Loucy (cell line): ENCODE results near the gene TNFRSF13B.

Source experiments
- H2AFZ ChIP-seq: fragments of 200-600 bp; sonication (generic); 2 replicates; pipeline ENCODE4 v1.6.0; 2016; ENCODE audit warnings: antibody characterized with exemption, mild to moderate bottlenecking, low read length, moderate library complexity
- H3F3A ChIP-seq: fragments of 200-600 bp; 2 replicates; pipeline ENCODE4 v1.6.0; 2016; ENCODE audit warnings: antibody characterized with exemption, low read depth, mild to moderate bottlenecking
- H3K27me3 ChIP-seq: fragments of 200-600 bp; sonication (generic); 2 replicates; pipeline ENCODE4 v1.6.1; 2014; ENCODE audit warnings: low read length, mild to moderate bottlenecking; ENCODE audit not compliant: insufficient read depth, poor library complexity, severe bottlenecking
- H3K36me3 ChIP-seq: fragments of 200-600 bp; sonication (generic); 2 replicates; pipeline ENCODE4 v1.6.1; 2016; ENCODE audit warnings: low read length; ENCODE audit not compliant: insufficient read depth
- H3K4me1 ChIP-seq: fragments of 200-600 bp; sonication (generic); 2 replicates; pipeline ENCODE4 v1.5.1; 2014; ENCODE audit warnings: low read length, mild to moderate bottlenecking; ENCODE audit not compliant: insufficient read depth, poor library complexity, severe bottlenecking
- H3K4me2 ChIP-seq: fragments of 200-600 bp; sonication (generic); 2 replicates; pipeline ENCODE4 v1.6.0; 2014; ENCODE audit warnings: antibody characterized with exemption, low read length, low read depth, mild to moderate bottlenecking; ENCODE audit not compliant: poor library complexity, severe bottlenecking
- H3K4me3 ChIP-seq: fragments of 200-600 bp; sonication (generic); 2 replicates; pipeline ENCODE4 v1.5.1; 2014; ENCODE audit warnings: low read length, mild to moderate bottlenecking, mixed read lengths; ENCODE audit not compliant: poor library complexity, severe bottlenecking
- H3K79me2 ChIP-seq: fragments of 200-600 bp; sonication (generic); 2 replicates; pipeline ENCODE4 v1.6.1; 2014; ENCODE audit warnings: low read length; ENCODE audit not compliant: insufficient read depth
- H3K9ac ChIP-seq: fragments of 200-600 bp; sonication (generic); 2 replicates; pipeline ENCODE4 v1.6.0; 2014; ENCODE audit warnings: mild to moderate bottlenecking, low read depth, low read length, moderate library complexity; ENCODE audit not compliant: poor library complexity, severe bottlenecking
- H3K9me2 ChIP-seq: fragments of 200-600 bp; sonication (generic); replicated peaks from 2 replicates; pipeline ENCODE4 v1.6.1; 2016; ENCODE audit warnings: low read depth, low read length, mixed read lengths
- H3K9me3 ChIP-seq: fragments of 200-600 bp; sonication (generic); 2 replicates; pipeline ENCODE4 v1.6.1; 2014; ENCODE audit warnings: mild to moderate bottlenecking, antibody characterized with exemption, low read length, low read depth; ENCODE audit not compliant: insufficient read depth
- H4K20me1 ChIP-seq: fragments of 200-600 bp; sonication (generic); 2 replicates; pipeline ENCODE4 v1.6.0; 2014; ENCODE audit warnings: antibody characterized with exemption, low read length, mild to moderate bottlenecking; ENCODE audit not compliant: insufficient read depth, poor library complexity, severe bottlenecking
- EZH2phosphoT487 ChIP-seq: fragments of 200-600 bp; IDR thresholded peaks from 2 replicates; pipeline ENCODE4 v1.6.1; 2018; ENCODE audit warnings: antibody characterized with exemption, mild to moderate bottlenecking, moderate library complexity, borderline replicate concordance
- TF ChIP-seq, protein P1 (sequence below): fragments of 200-600 bp; sonication (generic); conservative IDR thresholded peaks from 2 replicates; pipeline ENCODE4 v1.5.1; 2014; ENCODE audit warnings: mild to moderate bottlenecking, antibody characterized with exemption, low read length

TNFRSF13B gene

DNA sequence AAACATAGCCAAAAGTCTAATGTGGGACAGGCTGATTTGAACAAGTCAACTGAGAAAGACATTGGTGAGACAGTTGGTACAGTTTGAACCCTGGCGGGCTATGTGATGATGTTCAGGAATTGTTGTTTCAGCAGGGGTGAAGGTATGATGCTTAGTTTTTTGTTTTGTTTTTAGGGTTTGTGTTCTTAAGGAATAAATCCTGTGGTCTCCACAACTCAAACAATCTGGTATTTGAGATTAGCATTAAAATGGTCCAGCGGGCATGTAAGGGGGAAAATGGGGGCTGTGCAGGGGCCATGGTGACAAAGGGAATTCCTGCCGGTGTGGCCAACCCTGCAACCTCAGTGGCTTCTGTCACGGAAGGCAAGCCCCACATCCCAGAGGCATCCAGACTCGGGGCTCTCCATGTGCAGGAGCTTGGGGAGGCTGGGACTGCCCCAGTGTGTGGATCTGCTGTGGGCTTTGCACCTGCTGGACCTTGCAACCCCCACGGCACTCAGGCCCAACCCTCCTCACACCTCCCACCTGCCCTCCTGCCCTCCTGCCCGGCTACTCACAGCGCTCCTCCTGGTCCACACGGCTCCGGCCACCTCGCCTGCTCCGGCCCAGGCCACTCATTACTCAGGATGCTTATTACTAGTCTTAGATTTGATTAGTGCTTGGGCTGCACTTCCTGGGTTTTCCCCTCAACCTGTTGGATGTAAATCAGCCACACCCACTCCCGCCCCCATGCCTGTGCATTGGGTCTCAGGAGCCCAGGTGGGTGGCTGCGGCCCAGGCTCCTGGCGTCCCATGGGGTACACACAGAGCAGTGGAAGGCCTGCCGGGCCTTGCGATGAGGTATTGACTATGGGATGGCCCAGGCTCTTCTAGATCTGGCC is at the start of gene TNFRSF13B:
Gene TNFRSF13B, minus strand, starts transcription at position 661 of the 881 bp plus-strand sequence. Its CDS starts 43 bp downstream, at position 618.
- H3K9me3 ChIP-seq, result no peaks in the 10 kb centered on the region
- H3K79me2 ChIP-seq, result no peaks in the 10 kb centered on the region
- no peak within 1 kb of the TSS for H3K9ac ChIP-seq
- H3K4me3 ChIP-seq, result no peak within 1 kb of the TSS
- H3K4me1 ChIP-seq, result no peaks in the 10 kb centered on the region
- TF ChIP-seq, protein P1, sequence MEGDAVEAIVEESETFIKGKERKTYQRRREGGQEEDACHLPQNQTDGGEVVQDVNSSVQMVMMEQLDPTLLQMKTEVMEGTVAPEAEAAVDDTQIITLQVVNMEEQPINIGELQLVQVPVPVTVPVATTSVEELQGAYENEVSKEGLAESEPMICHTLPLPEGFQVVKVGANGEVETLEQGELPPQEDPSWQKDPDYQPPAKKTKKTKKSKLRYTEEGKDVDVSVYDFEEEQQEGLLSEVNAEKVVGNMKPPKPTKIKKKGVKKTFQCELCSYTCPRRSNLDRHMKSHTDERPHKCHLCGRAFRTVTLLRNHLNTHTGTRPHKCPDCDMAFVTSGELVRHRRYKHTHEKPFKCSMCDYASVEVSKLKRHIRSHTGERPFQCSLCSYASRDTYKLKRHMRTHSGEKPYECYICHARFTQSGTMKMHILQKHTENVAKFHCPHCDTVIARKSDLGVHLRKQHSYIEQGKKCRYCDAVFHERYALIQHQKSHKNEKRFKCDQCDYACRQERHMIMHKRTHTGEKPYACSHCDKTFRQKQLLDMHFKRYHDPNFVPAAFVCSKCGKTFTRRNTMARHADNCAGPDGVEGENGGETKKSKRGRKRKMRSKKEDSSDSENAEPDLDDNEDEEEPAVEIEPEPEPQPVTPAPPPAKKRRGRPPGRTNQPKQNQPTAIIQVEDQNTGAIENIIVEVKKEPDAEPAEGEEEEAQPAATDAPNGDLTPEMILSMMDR, result no peak
- TF ChIP-seq EZH2phosphoT487, result no peak
- H3K27me3 ChIP-seq, result no peaks in the 10 kb centered on the region
- H2AFZ ChIP-seq, result no peak within 1 kb of the TSS
- H3F3A ChIP-seq, result no peaks in the 10 kb centered on the region
- no peak within 1 kb of the TSS for H3K4me2 ChIP-seq
- no peaks in the 10 kb centered on the region for H3K9me2 ChIP-seq
- no peaks in the 10 kb centered on the region for H4K20me1 ChIP-seq
- no peaks in the 10 kb centered on the region for H3K36me3 ChIP-seq

DNA sequence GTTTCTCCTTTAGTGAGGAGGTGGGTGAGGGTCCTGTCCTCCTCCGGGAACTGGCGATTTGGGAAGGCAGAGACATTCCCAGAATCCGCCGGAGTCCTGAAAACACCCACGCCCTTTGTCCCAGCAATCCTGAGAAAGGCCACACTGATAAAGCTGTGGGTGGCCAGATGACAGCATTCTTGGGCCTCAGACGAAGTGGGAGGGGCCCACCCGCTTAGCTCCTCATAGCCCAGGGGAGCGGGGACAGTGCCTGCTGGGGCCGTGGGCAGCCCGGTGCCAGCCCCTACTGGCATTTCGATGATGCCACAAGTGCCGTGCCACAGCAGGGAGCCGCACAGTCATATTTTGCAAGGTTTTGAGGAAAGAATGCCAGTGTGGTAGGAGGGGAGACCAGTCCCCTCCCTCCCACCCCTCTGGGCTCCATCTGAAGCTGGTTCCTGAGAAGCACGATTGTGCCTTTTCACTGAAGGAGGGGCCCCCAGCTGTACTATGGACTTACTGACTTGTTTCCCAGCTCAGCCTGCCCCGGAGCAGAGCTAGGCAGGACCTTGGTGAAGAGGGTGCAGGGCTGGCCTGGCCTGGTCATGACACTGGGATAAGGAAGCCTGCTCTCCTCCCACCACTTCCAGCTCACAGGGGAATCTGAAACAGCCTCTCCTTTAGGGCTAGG is 49.4 kb upstream of the TNFRSF13B start:
- Histone ChIP-seq H4K20me1 (no peaks in the 10 kb centered on the region), H3K9me3 (no peaks in the 10 kb centered on the region), H2AFZ (no peak overlapping the region), H3K36me3 (no peaks in the 10 kb centered on the region), H3K79me2 (no peaks in the 10 kb centered on the region), H3K4me1 (peaks cover 22% of the 10 kb centered on the region), H3F3A (no peaks in the 10 kb centered on the region), H3K27me3 (no peaks in the 10 kb centered on the region), H3K9ac (no peak overlapping the region), H3K4me3 (no peak overlapping the region), H3K4me2 (no peak overlapping the region), H3K9me2 (no peaks in the 10 kb centered on the region)
- TF ChIP-seq, protein P1, result no peak
- no peak for TF ChIP-seq EZH2phosphoT487

DNA sequence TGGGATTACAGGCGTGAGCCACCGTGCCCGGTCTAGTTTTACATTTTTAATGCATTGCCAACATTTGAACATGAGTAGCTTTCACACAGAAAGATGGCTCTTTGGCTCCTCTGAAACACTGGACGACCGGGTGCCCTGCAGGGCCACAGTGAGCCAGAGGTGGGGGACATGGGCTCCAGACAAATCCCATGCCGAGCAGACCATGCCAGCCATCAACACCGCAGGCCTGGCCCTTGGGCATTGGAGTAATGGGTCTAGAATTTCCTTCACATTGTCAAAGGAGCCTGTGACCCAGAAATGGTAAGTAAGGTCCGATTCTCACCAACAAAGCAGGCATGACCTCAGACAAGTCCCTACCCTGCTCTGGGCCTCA is 48.9 kb upstream of the TNFRSF13B start:
- Histone ChIP-seq H3K4me1 (peaks cover 24% of the 10 kb centered on the region), H3K27me3 (no peaks in the 10 kb centered on the region), H3K9me3 (no peaks in the 10 kb centered on the region), H3K4me3 (no peak overlapping the region), H3K79me2 (no peaks in the 10 kb centered on the region), H3K4me2 (no peak overlapping the region), H3K9me2 (no peaks in the 10 kb centered on the region), H2AFZ (no peak overlapping the region), H3F3A (no peaks in the 10 kb centered on the region), H3K36me3 (no peaks in the 10 kb centered on the region), H3K9ac (no peak overlapping the region), H4K20me1 (no peaks in the 10 kb centered on the region)
- TF ChIP-seq EZH2phosphoT487, result no peak
- TF ChIP-seq, protein P1, result no peak
